Measurements from ENCODE around the gene CADPS. TPM values are rescaled to one million over a fixed set of nuclear protein-coding genes. Genes with fewer than 3 reads are reported as not detected.

CADPS gene
- total and polyA plus RNA-seq, 12 donors = 1.4 to 36.6 (median 21.6) TPM

GRCh38 chr3:62758296-62759066 lies 116.7 kb downstream of the CADPS start:
- TF ChIP-seq CTCF (IDR thresholded peaks at IDR 0.05) = no peak
- no peak for DNase-seq
- intact Hi-C loops (cut with DNase I) = no loop called here
- H3K36me3 ChIP-seq = no peaks in the 10 kb centered on the region
- no peaks in the 10 kb centered on the region for H3K4me1 ChIP-seq
- 52 to 53% methylated on average over 3 of the region's 3 CpGs for WGBS, 2 donors
- ATAC-seq = no peak
- no peaks in the 10 kb centered on the region for H3K27me3 ChIP-seq
- no peak overlapping the region for H3K4me3 ChIP-seq
- H3K9me3 ChIP-seq = no peaks in the 10 kb centered on the region
- no peak overlapping the region for H3K27ac ChIP-seq

GRCh38 chr3:62757045-62757444 lies 118.2 kb downstream of the CADPS start:
- no peaks in the 10 kb centered on the region for H3K9me3 ChIP-seq
- no peaks in the 10 kb centered on the region for H3K4me1 ChIP-seq
- H3K27ac ChIP-seq = no peak overlapping the region
- H3K27me3 ChIP-seq = no peaks in the 10 kb centered on the region
- H3K36me3 ChIP-seq = no peaks in the 10 kb centered on the region
- DNase-seq = no peak
- WGBS, 2 donors = 75 to 77% methylated on average over 4 of the region's 4 CpGs
- no peak overlapping the region for H3K4me3 ChIP-seq
- no peak for ATAC-seq
- no peak for TF ChIP-seq CTCF (IDR thresholded peaks at IDR 0.05)
- intact Hi-C loops (cut with DNase I) = no loop called here

GRCh38 chr3:62755285-62755684 lies 119.9 kb downstream of the CADPS start:
- Histone ChIP-seq H3K27me3 (no peaks in the 10 kb centered on the region), H3K4me1 (no peaks in the 10 kb centered on the region), H3K36me3 (no peaks in the 10 kb centered on the region), H3K27ac (no peak overlapping the region), H3K4me3 (no peak overlapping the region), H3K9me3 (no peaks in the 10 kb centered on the region)
- ATAC-seq (no peak), DNase-seq (no peak)
- intact Hi-C loops (cut with DNase I) = no loop called here
- no peak for TF ChIP-seq CTCF (IDR thresholded peaks at IDR 0.05)
- 79 to 83% methylated on average over 8 of the region's 8 CpGs for WGBS, 2 donors

GRCh38 chr3:62749657-62750056 lies 125.6 kb downstream of the CADPS start:
- DNase-seq = no peak
- peak in 1 of 8 donors; percentile 58 for ATAC-seq
- Histone ChIP-seq H3K27ac (no peak overlapping the region), H3K36me3 (no peaks in the 10 kb centered on the region), H3K4me3 (no peak overlapping the region), H3K27me3 (no peaks in the 10 kb centered on the region), H3K4me1 (peaks cover 0 to 8% (median 0%) of the 10 kb centered on the region in 9 donors), H3K9me3 (no peaks in the 10 kb centered on the region)
- 55 to 77% methylated on average over 2 of the region's 2 CpGs for WGBS, 2 donors
- TF ChIP-seq CTCF (IDR thresholded peaks at IDR 0.05) = no peak
- intact Hi-C loops (cut with DNase I) = no loop called here
